ENCODE results near the gene GAPDH.
A peak's percentile ranks its signal among the peaks of the same experiment; 100 is the strongest.

The GAPDH gene

GRCh38 chr12:6530576-6531260 lies 3.6 kb upstream of the GAPDH start:
- DNase-seq, result no peak

GRCh38 chr12:6532051-6532926 lies 2.0 kb upstream of the GAPDH start:
- peak; percentile 89 for DNase-seq

- DNase-seq, result no peak
Observed at GRCh38 chr12:6532927-6533652, 1.2 kb upstream of the GAPDH start.

GRCh38 chr12:6533653-6533922 lies 729 bp upstream of the GAPDH start:
- no peak for DNase-seq

GRCh38 chr12:6534695-6534944 lies 303 bp downstream of the GAPDH start:
- no peak for DNase-seq

- DNase-seq, result peak; percentile 44
Observed at GRCh38 chr12:6534945-6535696, 804 bp downstream of the GAPDH start.

- DNase-seq, result no peak
Observed at GRCh38 chr12:6535697-6535946, 1.3 kb downstream of the GAPDH start.

GRCh38 chr12:6535960-6536847 lies 1.9 kb downstream of the GAPDH start:
- DNase-seq, result no peak

- DNase-seq, result no peak
Observed at GRCh38 chr12:6536894-6537579, 2.7 kb downstream of the GAPDH start.

- peak; percentile 35 for DNase-seq
Observed at GRCh38 chr12:6537580-6538419, 3.5 kb downstream of the GAPDH start.

- no peak for DNase-seq
Observed at GRCh38 chr12:6538420-6539313, 4.3 kb downstream of the GAPDH start.

- DNase-seq, result no peak
Observed at GRCh38 chr12:6539314-6539682, 5.0 kb downstream of the GAPDH start.

- no peak for DNase-seq
Observed at GRCh38 chr12:6539707-6540134, 5.4 kb downstream of the GAPDH start.

- DNase-seq, result no peak
Observed at GRCh38 chr12:6540181-6540877, 6.0 kb downstream of the GAPDH start.

- no peak for DNase-seq
Observed at GRCh38 chr12:6541371-6542165, 7.3 kb downstream of the GAPDH start.

- no peak for DNase-seq
Observed at GRCh38 chr12:6542209-6543009, 8.1 kb downstream of the GAPDH start.

- DNase-seq, result no peak
Observed at GRCh38 chr12:6546016-6546415, 11.7 kb downstream of the GAPDH start.

GRCh38 chr12:6547566-6547965 lies 13.2 kb downstream of the GAPDH start:
- DNase-seq, result no peak

Measured in SIG-M5 (cell line).